ENCODE data around the gene ST3GAL6. TPM values are rescaled to one million over a fixed set of nuclear protein-coding genes. Genes with fewer than 3 reads are reported as not detected.

Gene ST3GAL6
- total RNA-seq, 4 donors from 2014 or later: 3.9 to 5.3 (median 4.4) TPM

- TF ChIP-seq, protein P1, sequence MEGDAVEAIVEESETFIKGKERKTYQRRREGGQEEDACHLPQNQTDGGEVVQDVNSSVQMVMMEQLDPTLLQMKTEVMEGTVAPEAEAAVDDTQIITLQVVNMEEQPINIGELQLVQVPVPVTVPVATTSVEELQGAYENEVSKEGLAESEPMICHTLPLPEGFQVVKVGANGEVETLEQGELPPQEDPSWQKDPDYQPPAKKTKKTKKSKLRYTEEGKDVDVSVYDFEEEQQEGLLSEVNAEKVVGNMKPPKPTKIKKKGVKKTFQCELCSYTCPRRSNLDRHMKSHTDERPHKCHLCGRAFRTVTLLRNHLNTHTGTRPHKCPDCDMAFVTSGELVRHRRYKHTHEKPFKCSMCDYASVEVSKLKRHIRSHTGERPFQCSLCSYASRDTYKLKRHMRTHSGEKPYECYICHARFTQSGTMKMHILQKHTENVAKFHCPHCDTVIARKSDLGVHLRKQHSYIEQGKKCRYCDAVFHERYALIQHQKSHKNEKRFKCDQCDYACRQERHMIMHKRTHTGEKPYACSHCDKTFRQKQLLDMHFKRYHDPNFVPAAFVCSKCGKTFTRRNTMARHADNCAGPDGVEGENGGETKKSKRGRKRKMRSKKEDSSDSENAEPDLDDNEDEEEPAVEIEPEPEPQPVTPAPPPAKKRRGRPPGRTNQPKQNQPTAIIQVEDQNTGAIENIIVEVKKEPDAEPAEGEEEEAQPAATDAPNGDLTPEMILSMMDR (IDR thresholded peaks at IDR 0.05): no peak
- TF ChIP-seq POLR2A (IDR thresholded peaks at IDR 0.05): no peak
- 43 to 51% methylated on average over 4 of the region's 4 CpGs for WGBS, 2 donors
- intact Hi-C loops (cut with DNase I): no loop called here
These were observed 40.8 kb upstream of the ST3GAL6 start for GRCh38 chr3:98722389-98722788.

DNA sequence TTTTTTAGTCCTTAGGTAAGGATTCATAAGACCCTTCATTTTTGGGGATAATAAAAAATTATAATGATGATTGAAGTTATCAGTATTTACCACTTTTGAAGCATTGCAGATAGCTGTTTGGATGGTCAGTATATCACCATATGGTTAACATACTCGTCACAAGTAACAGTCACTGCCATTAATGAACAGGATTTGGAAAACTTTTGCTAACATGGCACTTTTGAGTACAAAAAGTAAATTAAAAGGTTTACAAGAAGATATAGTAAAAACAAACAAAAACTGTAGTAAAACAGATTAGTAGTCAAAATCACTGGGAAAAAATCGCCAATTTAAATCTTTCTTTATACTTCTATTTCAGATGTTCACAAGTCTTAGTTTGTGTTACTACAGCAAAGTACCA, 37.8 kb upstream of the ST3GAL6 start:
- no peak overlapping the region for H3K4me3 ChIP-seq
- no peak overlapping the region for H3K27ac ChIP-seq
- intact Hi-C loops (cut with DNase I): no loop called here
- no peak for DNase-seq
- H3K9me3 ChIP-seq: no peaks in the 10 kb centered on the region
- no peaks in the 10 kb centered on the region for H3K36me3 ChIP-seq
- WGBS, 2 donors: 65 to 82% methylated on average over 2 of the region's 2 CpGs
- TF ChIP-seq, protein P1 (IDR thresholded peaks at IDR 0.05): no peak
- no peak for TF ChIP-seq POLR2A (IDR thresholded peaks at IDR 0.05)
- H3K4me1 ChIP-seq: no peaks in the 10 kb centered on the region
- H3K27me3 ChIP-seq: no peaks in the 10 kb centered on the region

More at GRCh38 chr3:98722389-98722788, 40.8 kb upstream of the ST3GAL6 start:
- no peaks in the 10 kb centered on the region for H3K4me1 ChIP-seq
- no peak overlapping the region for H3K27ac ChIP-seq
- no peaks in the 10 kb centered on the region for H3K9me3 ChIP-seq
- no peak for DNase-seq
- H3K27me3 ChIP-seq: no peaks in the 10 kb centered on the region
- no peaks in the 10 kb centered on the region for H3K36me3 ChIP-seq
- H3K4me3 ChIP-seq: no peak overlapping the region

- WGBS, 2 donors: 70 to 75% methylated on average over 1 of the region's 1 CpG
- TF ChIP-seq POLR2A (IDR thresholded peaks at IDR 0.05): no peak
- TF ChIP-seq, protein P1 (IDR thresholded peaks at IDR 0.05): no peak
- no peaks in the 10 kb centered on the region for H3K27me3 ChIP-seq
- H3K27ac ChIP-seq: no peak overlapping the region
- intact Hi-C loops (cut with DNase I): no loop called here
- H3K4me1 ChIP-seq: no peaks in the 10 kb centered on the region
- H3K9me3 ChIP-seq: no peaks in the 10 kb centered on the region
- H3K36me3 ChIP-seq: no peaks in the 10 kb centered on the region
- no peak overlapping the region for H3K4me3 ChIP-seq
- DNase-seq: no peak
These were observed 37.1 kb upstream of the ST3GAL6 start for GRCh38 chr3:98726084-98726483.

- Histone ChIP-seq H3K9me3 (no peaks in the 10 kb centered on the region), H3K4me3 (no peak overlapping the region), H3K4me1 (peaks cover 0 to 9% (median 0%) of the 10 kb centered on the region in 3 donors), H3K27me3 (peaks cover 0 to 7% (median 0%) of the 10 kb centered on the region in 4 donors), H3K27ac (no peak overlapping the region), H3K36me3 (no peaks in the 10 kb centered on the region)
- WGBS, 2 donors: 76 to 89% methylated on average over 3 of the region's 3 CpGs
- TF ChIP-seq, protein P1 (IDR thresholded peaks at IDR 0.05): no peak
- no peak for TF ChIP-seq POLR2A (IDR thresholded peaks at IDR 0.05)
- intact Hi-C loops (cut with DNase I): no loop called here
- no peak for DNase-seq
These were observed 35.5 kb upstream of the ST3GAL6 start for GRCh38 chr3:98727638-98728037.

DNA sequence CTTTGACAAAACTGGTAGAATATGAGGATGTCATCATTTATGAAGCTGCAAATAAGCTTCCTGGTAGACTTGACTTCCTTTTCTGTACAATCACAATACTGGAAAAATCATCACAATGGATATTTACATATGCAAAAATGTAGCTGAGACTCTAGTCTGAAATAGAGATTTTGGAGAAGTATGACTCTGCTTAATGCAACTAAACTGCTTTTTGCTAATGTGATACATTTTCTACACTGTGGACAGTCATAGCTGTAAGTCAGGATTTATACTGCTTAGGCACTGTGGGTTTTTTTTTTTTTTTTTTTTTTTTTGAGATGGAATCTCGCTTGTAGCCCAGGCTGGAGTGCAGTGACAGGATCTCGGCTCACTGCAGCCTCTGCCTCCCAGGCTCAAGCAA, 34.5 kb upstream of the ST3GAL6 start:
- Histone ChIP-seq H3K27ac (no peak overlapping the region), H3K4me3 (no peak overlapping the region), H3K36me3 (no peaks in the 10 kb centered on the region), H3K27me3 (peaks cover 0 to 13% (median 0%) of the 10 kb centered on the region in 4 donors), H3K9me3 (no peaks in the 10 kb centered on the region), H3K4me1 (peaks cover 0 to 19% (median 2%) of the 10 kb centered on the region in 3 donors)
- DNase-seq: no peak
- no peak for TF ChIP-seq POLR2A (IDR thresholded peaks at IDR 0.05)
- TF ChIP-seq, protein P1 (IDR thresholded peaks at IDR 0.05): no peak
- intact Hi-C loops (cut with DNase I): no loop called here
- 90 to 94% methylated on average over 2 of the region's 2 CpGs for WGBS, 2 donors
